GM19468 (cell line): ENCODE results near the gene ZNF789.
"Not testable (repeated sequence)": the region's sequence is repeated elsewhere in the genome, so short reads cannot be mapped to it uniquely, and the experiment has no call there.

ENCODE experiments used
- ATAC-seq: cut with Tn5 transposase; IDR thresholded peaks from one replicate; pipeline ENCODE4 v1.9.1; 2021; ENCODE audit warnings: mild to moderate bottlenecking, moderate library complexity, moderate number of reproducible peaks; ENCODE audit not compliant: unreplicated experiment; ENCODE audit errors: extremely low read depth

ZNF789 gene

DNA sequence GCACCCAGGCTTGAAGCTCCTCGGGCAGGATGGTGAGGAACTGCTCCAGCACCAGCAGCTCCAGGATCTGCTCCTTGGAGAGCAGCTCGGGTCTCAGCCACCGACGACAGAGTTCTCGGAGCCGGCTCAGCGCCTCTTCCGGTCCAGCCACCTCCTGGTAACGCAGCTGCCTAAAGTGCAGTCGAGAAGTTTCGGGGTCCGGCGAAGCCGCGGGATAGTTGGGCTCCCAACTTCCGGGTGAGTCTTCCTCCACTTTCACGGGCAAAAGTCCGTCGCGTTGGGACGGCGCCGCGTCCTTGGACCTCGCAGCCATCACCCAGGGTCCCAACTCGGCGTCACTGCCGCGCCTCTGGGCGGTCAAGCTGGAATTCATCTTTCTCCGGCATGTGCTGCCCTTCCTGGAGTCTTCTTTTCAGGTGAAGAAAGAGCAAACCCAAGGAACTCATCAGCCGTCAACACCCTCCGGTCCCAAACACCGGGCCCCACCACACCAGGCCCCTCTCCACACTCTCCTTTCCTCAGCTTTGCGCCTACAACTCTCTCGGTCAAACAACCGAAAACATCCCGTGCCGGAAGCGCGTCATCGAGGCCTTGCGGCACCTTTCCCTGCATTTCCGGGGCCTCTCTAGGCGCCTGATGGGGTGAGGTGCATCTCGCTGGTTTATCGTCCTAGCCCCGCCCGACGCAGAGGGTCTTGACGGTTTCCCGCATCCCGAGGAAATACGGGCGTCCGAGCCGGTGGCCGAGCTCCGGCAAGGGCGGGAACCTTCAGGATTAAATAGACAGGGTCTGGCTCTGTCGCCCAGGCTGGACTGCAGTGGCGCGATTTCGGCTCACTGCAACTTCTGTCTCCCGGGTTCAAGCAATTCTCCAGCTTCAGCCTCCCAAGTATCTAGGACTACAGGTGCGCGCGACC, 27.3 kb downstream of the ZNF789 start, which contains the start of gene ZNF394:
Gene ZNF394, minus strand, starts transcription at position 561 of the 916 bp plus-strand sequence. Its CDS starts 188 bp downstream, at position 373.
- ATAC-seq = no peak

DNA sequence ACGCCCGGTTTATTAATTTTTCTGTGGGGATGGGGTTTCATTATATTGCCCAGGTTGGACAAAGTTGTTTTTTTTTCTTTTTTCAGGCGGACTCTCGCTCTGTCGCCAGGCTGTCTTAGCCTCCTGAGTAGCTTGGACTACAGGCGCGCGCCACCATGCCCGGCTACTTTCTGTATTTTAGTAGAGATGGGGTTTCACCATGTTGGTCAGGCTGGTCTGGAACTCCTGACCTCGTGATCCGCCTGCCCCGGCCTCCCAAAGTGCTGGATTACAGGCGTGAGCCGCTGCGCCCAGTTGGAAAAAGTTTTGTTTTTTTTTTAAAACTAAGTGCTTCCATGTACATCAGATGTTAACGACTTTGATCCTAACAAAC, 27.9 kb downstream of the ZNF789 start:
- no peak for ATAC-seq

DNA sequence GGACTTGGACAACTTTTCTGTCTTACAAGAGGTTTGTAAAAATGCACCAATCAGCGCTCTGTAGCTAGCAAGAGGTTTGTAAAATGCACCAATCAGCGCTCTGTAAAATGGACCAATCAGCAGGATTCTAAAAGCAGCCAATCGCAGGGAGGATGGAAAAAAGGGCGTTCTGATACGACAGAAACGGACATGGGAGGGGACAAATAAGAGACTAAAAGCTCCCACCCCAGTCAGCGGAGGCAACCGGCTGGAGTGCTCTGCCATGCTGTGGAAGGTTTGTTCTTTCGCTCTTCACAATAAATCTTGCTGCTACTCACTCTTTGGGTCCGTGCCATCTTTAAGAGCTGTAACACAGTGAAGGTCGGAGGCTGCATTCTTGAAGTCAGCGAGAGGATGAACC, 28.5 kb downstream of the ZNF789 start:
- ATAC-seq = not testable (repeated sequence)

GRCh38 chr7:99504281-99504602, 31.6 kb downstream of the ZNF789 start:
- ATAC-seq = no peak

DNA sequence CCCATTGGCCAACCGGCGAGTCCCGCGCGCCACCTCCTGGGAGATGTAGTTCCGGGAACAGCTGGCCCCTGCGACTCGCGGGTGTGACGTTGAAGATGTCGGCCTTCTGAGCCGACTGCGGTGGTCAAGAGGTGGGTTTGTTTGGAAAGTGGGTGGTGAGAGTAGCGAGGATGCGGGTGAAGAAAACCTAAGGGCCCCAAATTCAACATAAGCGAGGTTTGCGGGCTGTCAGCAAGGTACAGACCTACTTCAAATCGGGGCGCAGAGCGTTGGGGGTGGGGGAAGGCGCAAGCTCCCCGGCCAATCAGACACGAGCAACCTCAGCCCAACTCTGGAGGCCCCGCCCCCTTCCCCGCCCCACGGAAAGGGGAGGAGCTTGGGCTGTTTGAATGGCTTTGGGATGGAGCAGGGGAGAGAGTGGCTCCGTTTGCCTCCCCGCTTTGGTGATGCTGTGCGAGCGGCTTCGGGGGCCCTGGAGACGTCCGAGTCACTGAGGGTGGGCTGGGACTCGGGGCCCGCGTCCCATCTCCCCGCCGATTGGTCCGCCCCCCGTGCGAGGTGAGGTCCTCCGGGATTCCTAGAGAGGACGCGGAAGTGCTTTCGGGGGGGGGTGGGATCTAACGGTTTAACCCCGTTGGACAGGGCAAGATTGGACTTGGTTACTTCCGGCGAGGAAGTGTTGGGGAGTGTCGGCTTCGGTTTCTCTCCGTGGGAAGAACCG, 32.1 kb downstream of the ZNF789 start, which contains the start of gene ZKSCAN5:
Gene ZKSCAN5, plus strand, starts transcription at position 60 of the 721 bp plus-strand sequence. CDS start 1,383 bp downstream, outside the sequence.
- ATAC-seq = peak; percentile 46

DNA sequence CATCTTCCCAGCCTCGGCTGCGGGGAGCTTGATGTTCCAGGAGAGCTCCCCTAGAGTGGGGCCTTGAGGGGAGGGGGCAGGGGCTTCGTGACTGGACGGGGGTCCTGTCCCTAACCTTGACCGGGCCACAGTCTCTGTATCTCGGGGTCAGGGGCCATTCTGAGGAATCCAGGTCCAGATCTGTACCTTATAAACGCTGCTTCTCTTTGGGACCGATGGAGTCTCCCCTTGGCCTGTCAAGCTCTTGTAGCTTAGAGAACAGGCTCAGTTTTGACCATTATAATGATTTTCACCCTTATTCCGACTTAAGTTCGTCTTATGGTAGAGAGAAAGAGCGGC, 32.6 kb downstream of the ZNF789 start:
- no peak for ATAC-seq

- no peak for ATAC-seq
Measured at GRCh38 chr7:99514050-99514449, 41.4 kb downstream of the ZNF789 start.

DNA sequence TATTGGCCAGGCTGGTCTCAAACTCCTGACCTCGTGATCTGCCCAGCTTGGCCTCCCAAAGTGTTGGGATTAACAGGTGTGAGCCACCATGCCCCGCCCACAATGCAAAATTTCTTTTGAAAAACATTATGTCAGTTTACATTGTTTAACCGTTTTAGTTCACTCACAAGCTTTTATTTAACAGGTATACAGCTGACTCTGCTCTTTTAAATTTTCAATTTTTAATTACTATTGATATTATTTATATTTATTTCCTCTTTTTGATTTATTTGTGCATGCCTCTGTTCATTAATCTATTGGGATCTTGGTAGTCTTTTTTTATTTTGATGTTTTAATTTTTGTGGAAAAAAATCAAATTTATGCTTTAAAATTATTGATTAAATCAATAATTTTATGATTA, 48.7 kb downstream of the ZNF789 start:
- ATAC-seq = no peak

DNA sequence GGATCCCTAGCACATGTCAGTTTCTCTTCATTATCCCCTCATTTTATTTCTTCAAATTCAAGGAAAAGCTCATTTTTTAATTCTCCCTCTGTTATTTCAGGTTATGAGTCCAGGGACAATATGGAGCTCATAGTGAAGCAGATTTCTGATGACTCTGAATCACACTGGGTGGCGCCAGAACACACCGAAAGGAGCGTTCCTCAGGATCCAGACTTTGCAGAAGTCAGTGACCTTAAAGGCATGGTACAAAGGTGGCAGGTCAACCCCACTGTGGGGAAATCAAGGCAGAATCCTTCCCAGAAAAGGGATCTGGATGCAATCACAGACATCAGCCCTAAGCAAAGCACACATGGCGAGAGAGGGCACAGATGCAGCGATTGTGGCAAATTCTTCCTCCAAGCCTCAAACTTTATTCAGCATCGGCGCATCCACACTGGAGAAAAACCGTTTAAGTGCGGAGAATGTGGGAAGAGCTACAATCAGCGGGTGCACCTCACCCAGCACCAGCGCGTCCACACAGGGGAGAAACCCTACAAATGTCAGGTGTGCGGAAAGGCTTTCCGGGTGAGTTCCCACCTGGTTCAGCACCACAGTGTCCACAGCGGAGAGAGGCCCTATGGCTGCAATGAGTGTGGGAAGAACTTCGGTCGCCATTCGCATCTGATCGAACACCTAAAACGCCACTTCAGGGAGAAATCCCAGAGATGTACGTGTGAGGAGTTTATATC, 53.2 kb downstream of the ZNF789 start:
- no peak for ATAC-seq

- no peak for ATAC-seq
Measured at GRCh38 chr7:99531354-99531765, 58.7 kb downstream of the ZNF789 start.

- no peak for ATAC-seq
Measured at GRCh38 chr7:99535667-99536066, 63.0 kb downstream of the ZNF789 start.
